Measurements from ENCODE around the gene HSDL2.
"Not testable (repeated sequence)": the region's sequence is repeated elsewhere in the genome, so short reads cannot be mapped to it uniquely, and the experiment has no call there.

Gene HSDL2

DNA sequence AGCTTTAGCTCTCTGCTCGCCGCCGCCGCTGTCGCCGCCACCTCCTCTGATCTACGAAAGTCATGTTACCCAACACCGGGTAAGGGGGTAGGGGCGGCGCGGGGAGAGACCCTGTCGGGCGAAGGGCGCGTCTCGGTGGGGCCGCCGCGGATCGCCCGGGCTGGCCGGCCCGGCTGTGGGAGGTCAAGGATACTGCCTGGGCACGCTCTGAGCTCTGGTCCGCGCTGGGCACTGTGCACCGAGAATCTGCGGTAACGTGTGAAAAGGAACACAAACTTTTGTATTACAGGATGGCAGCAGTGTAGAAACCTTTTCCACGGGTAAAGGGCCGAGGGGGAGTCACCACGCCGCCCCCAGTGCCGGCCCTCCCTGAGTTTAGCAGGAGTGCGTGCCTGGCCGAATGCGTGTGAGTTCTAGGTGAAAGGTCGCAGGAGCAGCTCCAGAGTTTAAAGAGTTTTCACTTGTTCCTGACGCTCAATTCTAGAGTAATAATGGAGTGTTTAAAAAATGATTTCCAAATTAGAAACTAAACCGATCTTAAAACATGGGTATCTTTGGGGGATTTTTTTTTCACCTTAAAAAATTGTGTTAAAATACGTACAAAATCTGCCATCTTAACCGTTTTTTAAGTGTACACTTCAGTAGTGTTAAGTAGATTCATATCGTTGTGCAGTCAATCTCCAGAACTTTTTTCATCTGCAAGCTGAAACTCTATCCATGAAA lies at the start of gene HSDL2:
HSDL2 (plus strand) TSS at position 7 of the 723 bp plus-strand sequence; CDS start at position 63, 56 bp downstream.
- DNase-seq, result no peak

DNA sequence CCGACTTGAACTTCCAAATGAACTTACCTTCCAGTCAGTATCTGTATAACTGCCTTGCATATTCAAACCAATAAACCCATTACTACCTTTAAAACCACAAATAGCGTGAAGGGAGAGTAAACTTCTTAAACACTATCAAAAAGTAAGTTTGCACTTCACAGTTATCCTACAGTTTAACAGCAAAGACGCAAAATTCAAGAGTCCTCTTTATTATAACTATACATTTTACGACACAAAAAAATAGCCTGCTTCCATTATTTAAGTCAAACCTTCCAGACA lies 48.3 kb upstream of the HSDL2 start:
- DNase-seq, result no peak

DNA sequence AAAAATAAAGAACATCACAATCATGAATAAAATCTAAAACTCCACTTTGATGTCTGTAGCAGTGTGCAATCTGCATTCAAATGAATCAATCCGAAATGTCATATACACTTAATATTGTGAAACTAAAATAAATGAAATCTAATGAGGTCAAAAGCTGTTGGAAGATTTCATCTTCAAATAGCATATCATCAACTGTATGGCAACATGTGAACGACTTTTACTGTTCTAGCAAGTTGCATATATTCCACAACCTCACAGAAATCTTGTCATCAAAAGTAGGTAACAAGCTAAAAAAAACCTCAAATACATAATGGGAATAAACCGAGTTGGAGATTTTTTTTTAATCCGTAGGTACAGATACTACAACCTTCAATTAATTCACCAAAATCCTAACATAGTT lies 47.7 kb upstream of the HSDL2 start:
- no peak for DNase-seq

DNA sequence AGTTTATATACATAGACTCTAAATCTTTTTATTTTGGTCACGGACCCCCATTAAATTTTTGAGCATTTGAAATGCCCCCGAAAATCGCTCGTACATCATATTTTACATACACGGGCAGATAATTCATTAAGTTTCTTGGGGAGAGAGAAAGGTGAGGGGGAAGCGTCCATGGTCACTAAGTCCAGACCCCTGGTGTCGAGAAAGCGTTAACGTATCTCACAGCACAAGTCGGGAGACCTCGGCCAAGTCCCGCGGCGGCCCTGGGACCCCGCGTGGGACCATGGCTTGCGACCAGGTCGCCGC lies 47.3 kb upstream of the HSDL2 start:
- DNase-seq, result no peak

DNA sequence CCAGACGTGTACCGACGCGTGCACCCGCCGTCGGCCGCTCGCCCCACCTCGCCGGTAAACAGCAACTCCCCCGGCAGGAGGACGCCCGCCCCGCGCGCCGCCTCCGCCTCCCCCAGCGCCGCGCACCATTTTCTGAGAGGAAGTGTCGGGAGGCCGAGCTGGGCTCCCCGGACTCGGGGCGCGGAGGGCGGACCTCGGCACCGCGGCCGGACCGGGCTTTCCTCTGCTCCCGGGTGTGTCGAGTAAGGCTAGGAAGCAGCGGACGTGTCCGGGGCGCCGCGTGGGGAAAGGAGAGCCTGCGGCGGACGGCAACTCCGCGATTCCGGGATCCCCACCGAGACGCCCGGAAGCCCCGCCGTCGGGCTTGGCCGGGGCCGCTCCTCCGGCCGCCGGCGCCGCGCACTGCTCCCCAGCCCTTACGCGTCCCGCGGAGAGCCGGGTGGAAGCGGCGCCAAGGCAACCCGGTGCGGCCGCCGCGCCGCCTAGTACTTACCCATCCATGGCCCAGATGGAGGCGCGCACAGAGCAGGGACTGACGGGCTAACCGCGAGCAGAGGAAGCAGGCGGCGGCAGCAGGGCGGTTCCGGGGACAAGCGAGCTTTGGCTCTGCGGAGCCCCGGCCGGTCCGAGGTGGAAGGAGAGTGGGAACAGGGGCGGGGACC lies 46.8 kb upstream of the HSDL2 start, which contains the start of gene PTBP3:
PTBP3 (minus strand) TSS at position 643 of the 662 bp plus-strand sequence. CDS start 35,754 bp downstream, outside the sequence.
- peak; percentile 46 to 74 (median 52) for DNase-seq

DNA sequence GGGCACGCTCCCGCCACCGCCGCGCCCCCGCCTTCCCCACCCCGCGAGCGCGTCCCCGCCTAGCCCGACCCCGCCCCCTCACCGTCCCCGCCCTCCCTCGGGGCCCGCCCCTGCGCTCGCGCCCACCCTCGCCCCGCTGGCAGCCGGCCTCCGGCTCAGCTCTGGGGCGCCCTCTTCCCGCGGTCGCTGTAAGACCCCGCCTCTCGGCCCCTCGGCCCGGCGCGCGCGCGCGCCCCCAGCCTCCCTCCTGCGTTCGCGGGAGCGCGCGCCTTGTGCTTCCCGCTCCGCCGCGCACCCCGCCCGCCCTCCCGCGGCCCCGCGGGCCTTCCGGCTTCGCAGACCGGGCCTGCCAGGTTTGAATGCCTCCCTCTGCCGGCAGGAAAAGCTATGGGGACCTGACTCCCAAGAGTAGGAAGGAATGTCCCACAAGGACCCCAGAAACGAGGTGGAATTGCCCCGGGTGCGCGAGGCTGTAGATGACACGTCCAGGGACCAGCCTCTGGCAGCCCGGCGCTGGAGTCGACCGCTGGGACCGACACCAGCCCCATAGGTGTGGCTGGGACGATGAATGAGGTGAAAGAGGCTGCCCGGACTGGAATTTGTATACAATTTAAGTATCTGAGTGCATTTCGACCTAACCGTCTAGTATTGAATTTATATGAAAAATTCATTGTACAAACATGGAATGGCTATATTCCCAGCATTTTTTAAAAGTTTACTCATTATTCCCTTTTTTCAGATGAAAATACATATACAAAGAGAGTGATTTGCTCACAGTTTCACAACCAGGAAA lies 46.1 kb upstream of the HSDL2 start:
- peak; percentile 85 to 95 (median 91) for DNase-seq

DNA sequence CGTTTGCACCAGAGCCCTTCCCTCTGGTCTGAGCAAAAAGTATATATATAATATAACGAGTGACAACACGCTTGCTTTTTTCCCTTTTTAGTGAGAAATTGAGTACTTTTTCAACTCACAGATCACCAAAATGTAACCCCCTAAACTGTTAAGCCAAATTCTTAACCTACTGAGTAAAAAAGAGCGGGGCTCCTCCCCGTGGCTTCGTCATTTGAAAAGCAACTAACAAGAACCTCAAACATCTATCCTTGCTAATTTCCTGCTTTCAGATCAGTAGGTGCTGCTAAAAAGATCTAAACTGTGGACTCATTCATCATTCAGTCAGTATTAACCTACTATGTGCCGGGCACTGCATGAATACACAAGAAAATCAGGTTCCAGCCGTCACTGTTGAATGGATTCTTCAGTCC lies 45.5 kb upstream of the HSDL2 start:
- DNase-seq, result peak in 1 of 4 experiments; percentile 27

DNA sequence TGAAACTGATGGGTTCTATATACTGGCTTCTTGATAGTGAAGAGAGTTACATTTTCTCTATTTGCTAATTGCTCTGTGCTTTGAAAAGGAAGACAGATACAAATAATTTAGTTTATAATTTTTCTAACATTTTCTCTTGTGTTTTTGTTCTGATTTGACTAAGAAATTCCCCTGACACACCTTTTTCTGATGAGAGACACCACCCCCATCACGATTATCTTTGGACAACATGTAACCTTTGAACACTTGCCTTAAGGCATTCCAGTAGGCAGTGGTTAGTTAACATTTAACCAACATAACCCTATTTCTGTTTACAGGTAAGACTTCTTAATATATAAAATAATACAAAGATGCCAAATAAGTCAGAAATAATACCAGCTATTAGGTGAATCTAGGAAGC lies 42.4 kb upstream of the HSDL2 start:
- DNase-seq, result no peak

DNA sequence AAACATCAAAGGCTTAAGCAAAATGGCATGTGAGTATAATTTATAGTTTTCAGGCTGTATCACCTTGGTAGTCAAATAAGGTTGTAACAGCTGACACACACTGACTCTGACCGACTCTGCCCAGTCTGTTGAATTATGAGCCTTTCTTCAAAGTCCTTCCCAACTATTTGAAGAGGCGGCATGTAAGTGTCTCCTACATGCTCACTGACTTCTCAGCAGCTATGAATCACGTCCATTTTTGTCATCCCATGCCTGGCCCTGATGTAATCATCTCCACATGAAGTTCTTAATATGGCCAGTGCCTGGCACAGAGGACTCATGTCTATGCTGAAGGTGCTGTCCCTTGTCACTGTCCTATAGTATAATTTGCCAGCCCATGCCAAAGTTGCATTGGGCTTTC lies 41.3 kb upstream of the HSDL2 start:
- no peak for DNase-seq

DNA sequence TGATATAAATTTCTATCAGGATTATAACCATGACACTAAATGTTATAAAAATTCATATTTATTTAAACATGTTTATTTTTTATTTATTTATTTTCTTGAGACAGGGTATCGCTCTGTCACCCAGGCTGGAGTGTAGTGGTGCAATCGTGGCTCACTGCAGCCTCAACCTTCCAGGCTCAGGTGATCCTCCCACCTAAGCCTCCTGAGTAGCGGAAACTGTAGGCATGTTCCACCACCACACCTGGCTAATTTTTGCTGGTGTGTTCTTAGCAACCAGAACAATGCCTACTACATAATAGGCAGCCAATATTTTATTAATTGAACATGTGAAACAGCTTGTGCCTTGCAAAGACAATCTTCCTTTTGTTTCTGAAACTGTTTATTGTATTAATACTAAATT lies 40.0 kb upstream of the HSDL2 start:
- DNase-seq, result no peak

DNA sequence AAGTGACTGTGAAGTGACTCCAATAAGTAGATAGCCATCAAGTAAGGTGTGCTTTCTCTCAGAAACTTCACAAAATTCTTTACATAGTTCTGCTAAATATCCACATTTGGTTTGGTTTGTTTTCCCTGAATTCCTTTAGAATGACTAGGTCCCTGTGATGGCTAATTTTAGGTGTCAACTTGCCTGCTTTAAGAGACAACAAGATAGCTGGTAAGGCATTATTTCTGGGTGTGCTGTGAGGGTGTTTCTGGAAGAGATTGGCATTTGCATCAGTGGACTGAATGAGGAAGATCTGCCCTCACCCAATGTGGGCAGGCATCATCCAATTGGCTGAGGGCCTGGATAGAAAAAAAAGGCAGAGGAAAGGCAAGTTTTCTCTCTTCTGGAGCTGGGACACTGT lies 38.2 kb upstream of the HSDL2 start:
- DNase-seq, result no peak

DNA sequence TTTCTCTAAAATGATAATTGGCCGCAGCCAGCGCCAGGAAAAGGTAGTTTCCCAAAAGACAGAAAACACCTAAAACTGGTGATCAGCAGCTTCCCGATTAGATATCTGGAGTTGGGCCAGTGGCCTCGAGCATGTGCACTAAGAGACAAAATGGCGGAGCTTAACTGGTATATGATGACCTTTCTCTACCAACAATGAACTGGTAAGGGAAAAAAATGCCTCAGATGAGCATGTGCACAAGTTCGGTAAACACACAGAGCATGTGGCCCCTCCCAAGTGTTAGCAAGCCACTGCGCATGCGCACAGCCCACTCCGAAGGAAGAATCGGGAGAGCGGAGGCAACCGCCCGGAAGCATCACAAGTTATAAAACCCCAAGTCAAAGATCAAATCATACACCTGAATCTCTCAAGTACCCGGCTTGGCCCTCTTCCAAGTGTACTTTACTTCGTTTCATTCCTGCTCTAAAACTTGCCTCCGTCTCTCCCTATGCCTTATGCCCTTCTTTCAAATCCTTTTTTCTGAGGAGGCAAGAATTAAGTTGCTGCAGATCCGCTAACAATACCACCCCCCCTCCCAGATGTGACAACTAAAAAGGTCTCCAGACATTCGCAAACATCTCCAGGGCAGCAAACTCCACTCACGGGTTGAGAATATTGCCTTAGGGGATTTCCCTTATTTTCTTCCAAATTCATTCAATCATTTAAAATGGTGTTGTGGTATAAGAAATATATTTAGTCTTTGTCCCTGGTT lies 31.5 kb upstream of the HSDL2 start:
- DNase-seq, result peak; percentile 19 to 60 (median 37)

DNA sequence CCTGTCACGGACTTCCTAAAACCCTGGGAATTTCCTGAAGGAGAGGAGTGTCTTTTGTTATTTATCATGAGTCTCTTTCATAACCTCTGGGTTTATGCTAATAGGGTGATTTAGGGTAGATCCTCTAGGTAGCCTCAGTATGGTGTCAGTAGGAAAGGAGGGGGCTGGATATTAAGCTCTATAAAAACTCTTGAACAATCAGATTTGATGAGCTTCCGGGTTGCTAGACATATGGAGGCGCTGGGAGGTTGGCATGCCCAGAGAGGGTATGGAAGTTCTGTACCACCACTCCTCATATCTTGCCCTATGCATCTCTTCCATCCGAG lies 30.9 kb upstream of the HSDL2 start:
- no peak for DNase-seq

DNA sequence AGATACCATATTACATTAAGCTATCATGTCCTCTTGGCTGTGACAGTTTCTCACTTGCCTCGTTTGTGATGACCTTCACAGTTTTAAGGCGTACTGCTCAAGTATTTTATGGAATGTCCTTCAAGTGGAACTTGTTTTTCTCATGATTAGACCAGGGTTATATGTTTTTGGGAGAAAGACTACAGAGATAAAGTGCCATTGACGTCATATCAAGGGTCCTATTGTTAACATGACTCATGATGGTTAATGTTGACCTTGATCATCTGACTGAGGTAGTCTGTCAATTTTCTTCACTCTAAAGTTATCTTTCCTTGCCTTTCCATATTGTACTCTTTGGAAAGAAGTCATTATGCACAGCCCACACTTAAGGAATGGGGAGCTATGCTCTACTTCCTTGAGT lies 28.7 kb upstream of the HSDL2 start:
- DNase-seq, result no peak

DNA sequence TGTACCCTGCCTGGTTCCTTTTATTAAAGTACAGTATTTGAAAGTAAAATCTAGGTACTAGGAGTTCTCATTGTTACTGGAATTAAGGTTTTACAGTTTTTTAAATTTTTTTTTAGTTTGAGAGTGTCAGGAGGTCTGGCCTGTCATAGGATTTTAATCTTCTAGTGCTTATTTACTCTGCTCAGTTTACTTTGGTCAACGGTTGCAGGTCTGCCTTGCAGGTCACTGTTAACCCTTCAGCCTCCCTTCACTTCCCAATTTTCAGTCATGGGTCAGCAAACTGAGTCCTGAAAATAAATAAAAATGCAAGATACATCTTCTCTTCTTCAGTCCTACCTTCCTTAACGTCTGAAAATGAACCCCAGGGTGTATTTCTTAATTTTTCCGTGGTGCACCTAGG lies 27.7 kb upstream of the HSDL2 start:
- DNase-seq, result no peak

DNA sequence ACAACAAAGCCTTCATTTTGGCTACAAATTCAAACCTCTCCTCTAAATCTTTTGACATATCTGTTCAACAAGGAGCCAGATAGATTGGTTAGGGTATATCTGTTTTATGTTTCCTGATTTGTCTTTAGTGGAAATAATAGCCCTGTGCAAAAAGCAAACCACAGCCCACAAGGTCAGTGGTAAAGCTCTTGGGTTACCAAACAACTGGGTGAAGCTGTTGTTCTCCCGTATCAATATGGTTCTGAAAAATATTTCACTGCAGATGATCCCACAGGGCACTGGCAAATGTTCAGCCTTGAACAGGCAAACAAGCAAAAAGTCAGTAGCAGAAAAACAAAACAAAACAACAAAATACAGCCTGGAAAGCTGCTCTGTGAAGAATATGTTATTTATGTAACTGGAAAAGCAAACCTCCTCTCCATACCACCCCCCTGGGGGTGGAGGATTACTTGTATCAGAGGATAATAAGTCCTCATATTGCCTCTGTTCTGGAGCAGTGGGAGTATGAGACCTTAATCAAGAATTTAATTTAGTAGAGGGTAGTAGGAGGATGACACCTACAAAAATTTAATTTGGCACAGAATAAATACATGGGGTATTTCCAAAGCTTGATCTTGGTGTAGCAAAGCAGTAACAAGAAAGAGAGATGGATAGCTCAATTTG lies 25.7 kb upstream of the HSDL2 start:
- no peak for DNase-seq

DNA sequence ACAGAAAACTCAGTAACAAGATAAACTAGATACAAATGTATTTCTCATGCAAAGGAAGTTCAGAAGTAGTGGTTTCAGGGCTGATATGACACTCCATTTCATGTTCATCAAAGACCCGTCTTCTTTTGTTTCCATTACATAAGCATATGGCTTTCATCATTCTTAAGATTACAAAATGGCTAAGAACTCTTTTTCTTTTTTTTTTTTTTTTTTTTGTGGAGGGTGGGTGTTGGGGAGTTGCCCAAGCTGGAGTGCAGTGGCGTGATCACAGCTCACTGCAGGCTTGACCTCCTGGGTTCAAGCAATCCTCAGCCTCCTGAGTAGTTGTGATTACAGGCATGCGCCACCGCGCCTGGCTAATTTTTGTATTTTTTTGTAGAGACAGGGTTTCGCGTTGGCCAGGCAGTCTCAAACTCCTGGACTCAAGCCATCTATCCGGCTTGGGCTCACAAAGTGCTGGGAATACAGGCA lies 24.4 kb upstream of the HSDL2 start:
- DNase-seq, result no peak

DNA sequence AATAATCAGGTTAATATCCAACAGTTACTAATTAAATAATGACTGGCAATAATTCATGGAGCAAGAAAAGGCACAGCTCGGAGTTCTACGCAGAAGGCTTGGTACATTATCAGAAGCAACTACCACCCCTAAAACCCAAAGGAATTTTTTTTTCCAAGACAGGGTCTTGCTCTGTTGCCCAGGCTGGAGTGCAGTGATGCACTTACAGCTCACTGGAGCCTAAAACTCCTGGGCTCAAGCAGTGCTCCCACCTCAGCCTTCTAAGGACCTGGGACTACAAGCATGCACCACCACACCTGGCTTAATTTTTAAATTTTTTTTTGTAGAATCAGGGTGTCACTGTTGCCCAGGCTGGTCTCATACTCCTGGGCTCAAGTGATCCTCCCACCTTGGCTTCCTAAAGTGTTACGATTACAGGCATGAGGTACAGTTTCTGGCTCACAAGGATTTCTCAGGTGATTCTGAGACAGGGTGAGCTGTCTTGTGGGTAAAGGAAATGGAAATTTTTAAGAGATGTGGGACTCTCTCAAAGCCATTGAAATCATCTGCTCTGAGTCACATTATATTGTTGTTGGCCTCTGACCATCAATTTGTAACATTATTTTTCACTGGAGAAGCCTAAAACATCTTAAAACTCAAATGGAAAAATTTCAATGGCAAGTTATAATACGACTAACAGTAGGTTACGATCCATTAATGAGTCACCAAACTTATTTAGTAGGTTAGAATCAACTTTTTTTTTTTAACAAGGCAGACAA lies 19.7 kb upstream of the HSDL2 start:
- no peak for DNase-seq

DNA sequence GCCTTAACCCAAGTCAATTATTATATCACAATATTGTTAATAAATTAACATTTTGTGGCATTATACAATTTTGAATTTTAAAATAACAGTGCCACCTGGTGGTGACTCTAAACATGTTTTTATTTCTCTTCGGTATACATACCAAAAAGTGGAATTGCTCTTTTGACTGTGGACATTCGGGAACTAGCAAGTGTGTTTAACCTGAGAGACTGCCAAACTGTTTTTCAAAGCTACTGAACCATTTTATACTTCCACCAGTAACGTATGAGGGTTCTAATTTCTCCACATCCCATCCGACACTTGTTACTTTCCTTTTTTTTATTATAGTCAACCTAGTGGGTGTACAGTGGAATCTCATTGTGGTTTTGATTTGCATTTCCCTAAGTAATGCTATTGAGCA lies 18.3 kb upstream of the HSDL2 start:
- no peak for DNase-seq

DNA sequence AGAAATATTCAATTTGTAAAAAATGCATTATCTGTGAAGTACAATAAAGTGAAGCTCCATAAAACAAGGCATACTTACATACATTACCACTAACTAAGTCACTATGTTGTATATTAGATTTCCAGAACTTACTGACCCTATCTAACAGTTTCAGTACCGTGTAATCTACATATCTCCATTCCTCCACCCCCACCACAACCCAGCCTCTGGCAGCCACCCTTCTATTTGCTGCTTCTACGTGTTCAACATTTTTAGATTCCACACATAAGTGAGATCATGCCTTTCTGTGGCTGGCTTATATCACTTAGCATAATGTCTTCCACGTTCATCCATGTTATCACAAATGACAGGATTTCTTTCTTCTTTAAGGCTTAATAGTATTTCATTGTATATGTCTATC lies 15.1 kb upstream of the HSDL2 start:
- no peak for DNase-seq

DNA sequence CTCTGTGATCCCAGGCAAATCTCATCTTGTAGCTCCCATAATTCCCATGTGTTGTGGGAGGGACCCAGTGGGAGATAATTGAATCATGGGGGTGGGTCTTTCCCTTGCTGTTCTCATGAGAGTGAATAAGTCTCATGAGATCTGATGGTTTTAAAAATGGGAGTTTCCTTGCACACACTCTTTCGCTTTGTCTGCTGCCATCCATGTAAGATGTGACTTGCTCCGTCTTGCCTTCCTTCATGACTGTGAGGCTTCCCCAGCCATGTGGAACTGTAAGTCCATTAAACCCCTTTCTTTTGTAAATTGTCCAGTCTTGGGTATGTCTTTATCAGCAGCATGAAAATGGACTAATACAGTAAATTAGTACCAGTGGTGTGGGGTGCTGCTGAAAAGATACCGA lies 14.7 kb upstream of the HSDL2 start:
- DNase-seq, result not testable (repeated sequence)

DNA sequence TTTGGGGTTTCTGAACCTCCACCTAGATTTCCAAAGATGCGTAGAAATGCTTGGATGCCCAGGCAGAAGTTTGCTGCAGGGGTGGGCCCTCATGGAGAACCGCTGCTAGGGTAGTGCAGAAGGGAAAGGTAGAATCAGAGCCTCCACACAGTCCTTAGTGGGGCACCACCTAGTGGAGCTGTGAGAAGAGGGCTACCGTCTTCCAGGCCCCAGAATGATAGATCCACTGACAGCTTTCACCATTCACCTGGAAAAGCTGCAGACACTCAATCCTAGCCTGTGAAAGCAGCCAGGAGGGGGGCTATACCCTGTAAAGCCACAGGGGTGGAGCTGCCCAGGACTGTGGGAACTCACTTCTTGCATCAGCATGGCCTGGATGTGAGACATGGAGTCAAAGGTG lies 13.3 kb upstream of the HSDL2 start:
- no peak for DNase-seq

Data from activated naive CD4-positive, alpha-beta T cell (primary cell).